ENCODE measurements around the gene CUBN. TPM values are rescaled to one million over a fixed set of nuclear protein-coding genes. Genes with fewer than 3 reads are reported as not detected.

Gene CUBN
- total RNA-seq, 1 experiment from 2014 or later = 0.80 TPM

- H2AFZ ChIP-seq (ENCODE audit: low read length) = peak overlapping the region; percentile 61
- peak; percentile 70 for ATAC-seq
Observed at GRCh38 chr10:17029581-17030271, 99.9 kb downstream of the CUBN start.

GRCh38 chr10:17029239-17029580 lies 100.4 kb downstream of the CUBN start:
- TF ChIP-seq EZH2 (IDR thresholded peaks at IDR 0.05; ENCODE audit: low read length, unreplicated experiment) (no peak), CTCF (conservative IDR thresholded peaks at IDR 0.05; ENCODE audit: low read depth, low read length) (no peak), EZH2phosphoT487 (IDR thresholded peaks at IDR 0.05; ENCODE audit: borderline replicate concordance, low read length) (no peak)
- Histone ChIP-seq H3K79me2 (ENCODE audit: low read length) (no peaks in the 10 kb centered on the region), H3K27me3 (ENCODE audit: low read length) (no peaks in the 10 kb centered on the region), H4K20me1 (ENCODE audit: low read length) (no peaks in the 10 kb centered on the region), H3K4me2 (ENCODE audit: low read length) (peak overlapping the region; percentile 76), H3K36me3 (ENCODE audit: low read depth, low read length) (no peaks in the 10 kb centered on the region), H2AFZ (ENCODE audit: low read length) (no peak overlapping the region), H3K4me1 (ENCODE audit: insufficient read depth, low read length) (peaks cover 42% of the 10 kb centered on the region), H3K9ac (ENCODE audit: low read length) (peak overlapping the region; percentile 74), H3K4me3 (ENCODE audit: low read length) (0 out of 2 replicates have a peak overlapping the region, but pooled peaks have one; percentile 48), H3K9me2 (replicated peaks; ENCODE audit: low read length) (no peaks in the 10 kb centered on the region), H3K9me3 (ENCODE audit: low read length) (no peaks in the 10 kb centered on the region), H3F3A (ENCODE audit: low read length, unreplicated experiment) (no peaks in the 10 kb centered on the region), H3K27ac (ENCODE audit: low read length) (peak overlapping the region; percentile 94)
- intact Hi-C loops (cut with micrococcal nuclease) = loop anchor here (2.0 to 10.0 kb wide), 6 partner anchors 34 to 184 kb away; no protein-coding TSS in a partner anchor
- no peak for DNase-seq
- POLR2A ChIA-PET (ENCODE audit: unreplicated experiment) = interaction anchor here (0.6 to 1.0 kb wide), 4 partner anchors 30 to 122 kb away, joined by 3 to 5 read pairs (median 4); no protein-coding TSS in a partner anchor
- no peak for ATAC-seq
- no TSS peak for BruUV-seq (replicated peaks)
- CTCF ChIA-PET = interaction anchor here (0.7 kb wide), 2 partner anchors 36 to 150 kb away, joined by 3 to 4 read pairs; no protein-coding TSS in a partner anchor

More at GRCh38 chr10:17029581-17030271, 99.9 kb downstream of the CUBN start:
- TF ChIP-seq CTCF (conservative IDR thresholded peaks at IDR 0.05; ENCODE audit: low read depth, low read length) (no peak), EZH2 (IDR thresholded peaks at IDR 0.05; ENCODE audit: low read length, unreplicated experiment) (no peak), EZH2phosphoT487 (IDR thresholded peaks at IDR 0.05; ENCODE audit: borderline replicate concordance, low read length) (no peak)
- Histone ChIP-seq H3K79me2 (ENCODE audit: low read length) (no peaks in the 10 kb centered on the region), H4K20me1 (ENCODE audit: low read length) (no peaks in the 10 kb centered on the region), H3K27me3 (ENCODE audit: low read length) (no peaks in the 10 kb centered on the region), H3K4me3 (ENCODE audit: low read length) (peak overlapping the region; percentile 48; the same call in 1 of the 2 replicates), H3K9ac (ENCODE audit: low read length) (peak overlapping the region; percentile 74), H3K27ac (ENCODE audit: low read length) (peak overlapping the region; percentile 94), H3K4me2 (ENCODE audit: low read length) (peak overlapping the region; percentile 76), H3K9me3 (ENCODE audit: low read length) (no peaks in the 10 kb centered on the region), H3F3A (ENCODE audit: low read length, unreplicated experiment) (no peaks in the 10 kb centered on the region), H3K36me3 (ENCODE audit: low read depth, low read length) (no peaks in the 10 kb centered on the region), H3K4me1 (ENCODE audit: insufficient read depth, low read length) (peaks cover 38% of the 10 kb centered on the region), H3K9me2 (replicated peaks; ENCODE audit: low read length) (no peaks in the 10 kb centered on the region)
- BruUV-seq (replicated peaks) = TSS peak; percentile 52
- ChIA-PET CTCF (interaction anchor here (0.7 kb wide), 2 partner anchors 35 to 150 kb away, joined by 3 to 4 read pairs; no protein-coding TSS in a partner anchor), POLR2A (ENCODE audit: unreplicated experiment) (interaction anchor here (0.6 to 1.0 kb wide), 4 partner anchors 29 to 122 kb away, joined by 3 to 5 read pairs (median 4); no protein-coding TSS in a partner anchor)
- DNase-seq = peak; percentile 68
- intact Hi-C loops (cut with micrococcal nuclease) = loop anchor here (2.0 to 10.0 kb wide), 6 partner anchors 33 to 185 kb away; no protein-coding TSS in a partner anchor
